ENCODE measurements around the gene NXF1. TPM values are rescaled to one million over a fixed set of nuclear protein-coding genes. Genes with fewer than 3 reads are reported as not detected.

NXF1 gene
- total and polyA plus RNA-seq, 2 of the 13 experiments (the other 11 are each of a cell fraction or from before 2014, with no cell fraction given), result 30.4 to 30.9 TPM

- TF ChIP-seq ARID4A (CRISPR knock-in tag; IDR thresholded peaks at IDR 0.05; ENCODE audit: borderline replicate concordance) (peak; percentile 97), ZNF614 (CRISPR knock-in tag; IDR thresholded peaks at IDR 0.05; ENCODE audit: borderline replicate concordance) (peak; percentile 72; the same call in 1 of the 2 replicates), ZNF451 (CRISPR knock-in tag; IDR thresholded peaks at IDR 0.05) (no peak; the same call in 1 of the 2 replicates), ZBTB39 (CRISPR knock-in tag; IDR thresholded peaks at IDR 0.05) (0 out of 2 replicates have a peak, but pooled peaks have one; percentile 50), GTF2F1 (IDR thresholded peaks at IDR 0.05; ENCODE audit: low read length) (no peak), ZNF792 (CRISPR knock-in tag; IDR thresholded peaks at IDR 0.05) (peak; percentile 95), TEAD2 (CRISPR knock-in tag; IDR thresholded peaks at IDR 0.05) (no peak), NR1H2 (CRISPR knock-in tag; IDR thresholded peaks at IDR 0.05; ENCODE audit: borderline replicate concordance, low read depth) (no peak), SP2 (CRISPR knock-in tag; IDR thresholded peaks at IDR 0.05) (peak; percentile 89), ZNF207 (IDR thresholded peaks at IDR 0.05; ENCODE audit: borderline replicate concordance) (no peak), THAP8 (CRISPR knock-in tag; IDR thresholded peaks at IDR 0.05; ENCODE audit: borderline replicate concordance) (peak; percentile 97), NFE2L2 (IDR thresholded peaks at IDR 0.05; ENCODE audit: low read length) (no peak), NAIF1 (CRISPR knock-in tag; IDR thresholded peaks at IDR 0.05; ENCODE audit: borderline replicate concordance) (no peak), KLF16 (CRISPR knock-in tag; IDR thresholded peaks at IDR 0.05) (peak; percentile 35 to 42; a peak in 1 of 4 replicates), ZNF598 (CRISPR knock-in tag; IDR thresholded peaks at IDR 0.05; ENCODE audit: borderline replicate concordance) (peak; percentile 78; the same call in 1 of the 2 replicates), TCF7 (IDR thresholded peaks at IDR 0.05; ENCODE audit: low read depth) (no peak), MXD3 (CRISPR knock-in tag; IDR thresholded peaks at IDR 0.05) (peak; percentile 92), PRMT3 (CRISPR knock-in tag; IDR thresholded peaks at IDR 0.05; ENCODE audit: borderline replicate concordance, low read depth) (peak; percentile 96; the same call in 1 of the 2 replicates), ATRX (CRISPR knock-in tag; IDR thresholded peaks at IDR 0.05; ENCODE audit: borderline replicate concordance) (no peak), ZNF75D (CRISPR knock-in tag; IDR thresholded peaks at IDR 0.05; ENCODE audit: borderline replicate concordance) (no peak), NCOA1 (CRISPR knock-in tag; IDR thresholded peaks at IDR 0.05) (peak; percentile 88), ZNF746 (CRISPR knock-in tag; IDR thresholded peaks at IDR 0.05) (no peak), NR2F2 (IDR thresholded peaks at IDR 0.05; ENCODE audit: borderline replicate concordance, low read depth) (no peak), STAT5B (CRISPR knock-in tag; IDR thresholded peaks at IDR 0.05) (0 out of 2 replicates have a peak, but pooled peaks have one; percentile 16)
Measured at GRCh38 chr11:62787005-62787759, 18.1 kb downstream of the NXF1 start, which contains the start of gene TMEM179B (continued).
